ENCODE data around the gene ATG12.

ATG12 gene

DNA sequence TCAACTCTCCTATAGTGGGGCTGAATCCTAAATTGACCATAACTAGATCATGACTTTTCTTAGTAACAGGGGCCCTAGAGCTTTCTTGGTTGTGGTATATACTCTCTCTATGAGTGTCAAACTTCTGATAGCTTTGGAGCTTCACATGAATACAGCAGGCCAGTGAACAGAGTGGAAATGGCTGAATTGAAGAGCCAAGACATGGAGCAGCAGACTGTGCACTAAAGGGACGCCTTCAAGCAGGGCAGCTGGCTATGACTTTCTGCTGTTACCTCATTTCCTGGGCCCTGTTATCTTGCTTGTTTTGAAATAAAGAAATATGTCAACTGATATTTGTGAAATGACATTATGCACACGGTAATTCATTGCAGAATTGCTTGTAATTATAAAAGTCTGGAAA lies 41.3 kb downstream of the ATG12 start:
- DNase-seq (ENCODE audit: insufficient read length) = no peak
- TF ChIP-seq TAF1 (IDR thresholded peaks at IDR 0.05; ENCODE audit: borderline replicate concordance, low read depth, low read length) = no peak
- no peak for TF ChIP-seq POLR2AphosphoS5 (IDR thresholded peaks at IDR 0.05; ENCODE audit: low read depth, low read length)
- TF ChIP-seq POLR2A (IDR thresholded peaks at IDR 0.05; ENCODE audit: low read depth, low read length) = no peak
- no peak for FAIRE-seq

DNA sequence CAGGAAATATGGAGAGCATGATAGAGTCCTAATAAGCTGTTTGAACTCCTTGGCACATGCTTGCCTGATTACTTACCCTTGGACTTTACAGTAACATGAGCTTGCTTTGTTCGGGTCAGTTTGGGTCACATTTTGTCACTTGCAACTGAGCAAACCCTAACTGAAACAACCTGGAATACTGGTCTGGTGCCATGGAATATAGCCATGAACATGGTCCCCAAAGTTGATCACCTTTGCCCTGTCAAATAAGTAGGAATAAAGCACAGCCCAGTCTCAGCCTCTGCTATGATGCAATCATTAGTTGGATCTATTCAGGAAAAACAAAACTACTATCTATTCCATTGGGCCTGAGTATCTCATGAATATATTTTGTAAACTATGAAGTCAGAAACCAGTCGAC lies 43.1 kb downstream of the ATG12 start:
- FAIRE-seq = no peak
- TF ChIP-seq TAF1 (IDR thresholded peaks at IDR 0.05; ENCODE audit: borderline replicate concordance, low read depth, low read length) = no peak
- TF ChIP-seq POLR2A (IDR thresholded peaks at IDR 0.05; ENCODE audit: low read depth, low read length) = no peak
- TF ChIP-seq POLR2AphosphoS5 (IDR thresholded peaks at IDR 0.05; ENCODE audit: low read depth, low read length) = no peak
- DNase-seq (ENCODE audit: insufficient read length) = no peak

DNA sequence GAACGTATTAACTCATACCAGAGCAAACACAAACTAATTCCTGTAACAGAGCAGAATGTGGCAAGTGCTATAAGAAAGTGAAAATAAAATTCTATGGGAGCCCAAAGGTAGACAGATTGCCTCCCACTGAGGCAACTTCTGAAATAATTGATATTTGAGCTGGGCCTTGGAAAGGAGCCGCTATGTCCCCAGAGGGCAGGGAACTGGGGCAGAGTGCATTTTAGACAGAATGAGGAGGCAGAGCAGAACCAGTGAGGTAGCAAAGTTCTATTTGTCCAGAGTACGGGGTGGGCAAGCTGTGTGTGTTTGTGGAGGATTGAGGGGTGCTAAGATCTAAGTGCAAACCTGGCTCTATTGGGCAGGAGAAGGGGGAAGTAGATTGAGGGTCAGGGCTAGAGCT lies 44.7 kb downstream of the ATG12 start:
- DNase-seq (ENCODE audit: insufficient read length) (no peak), FAIRE-seq (no peak)
- no peak for TF ChIP-seq TAF1 (IDR thresholded peaks at IDR 0.05; ENCODE audit: borderline replicate concordance, low read depth, low read length)
- TF ChIP-seq POLR2AphosphoS5 (IDR thresholded peaks at IDR 0.05; ENCODE audit: low read depth, low read length) = no peak
- no peak for TF ChIP-seq POLR2A (IDR thresholded peaks at IDR 0.05; ENCODE audit: low read depth, low read length)

DNA sequence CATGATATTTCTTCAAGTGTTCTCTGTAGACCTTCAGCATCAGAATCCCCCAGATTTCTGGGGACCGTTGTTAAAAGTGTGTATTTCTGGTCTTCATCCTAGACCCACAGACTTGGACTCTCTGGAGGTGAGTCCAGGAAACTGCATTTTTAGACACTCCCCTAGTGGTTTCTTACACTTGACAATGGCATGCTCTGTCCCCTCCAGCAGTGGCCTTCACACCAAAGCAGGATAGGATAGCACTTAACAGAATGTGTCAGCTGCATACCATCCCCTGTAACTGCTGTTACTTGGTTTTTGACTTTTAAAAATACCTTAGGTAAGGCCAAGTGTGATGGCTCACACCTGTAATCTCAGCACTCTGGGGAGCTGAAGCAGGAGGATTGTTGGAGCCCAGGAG lies 45.7 kb downstream of the ATG12 start:
- DNase-seq (ENCODE audit: insufficient read length) (no peak), FAIRE-seq (no peak)
- TF ChIP-seq POLR2AphosphoS5 (IDR thresholded peaks at IDR 0.05; ENCODE audit: low read depth, low read length) = no peak
- no peak for TF ChIP-seq TAF1 (IDR thresholded peaks at IDR 0.05; ENCODE audit: borderline replicate concordance, low read depth, low read length)
- no peak for TF ChIP-seq POLR2A (IDR thresholded peaks at IDR 0.05; ENCODE audit: low read depth, low read length)

DNA sequence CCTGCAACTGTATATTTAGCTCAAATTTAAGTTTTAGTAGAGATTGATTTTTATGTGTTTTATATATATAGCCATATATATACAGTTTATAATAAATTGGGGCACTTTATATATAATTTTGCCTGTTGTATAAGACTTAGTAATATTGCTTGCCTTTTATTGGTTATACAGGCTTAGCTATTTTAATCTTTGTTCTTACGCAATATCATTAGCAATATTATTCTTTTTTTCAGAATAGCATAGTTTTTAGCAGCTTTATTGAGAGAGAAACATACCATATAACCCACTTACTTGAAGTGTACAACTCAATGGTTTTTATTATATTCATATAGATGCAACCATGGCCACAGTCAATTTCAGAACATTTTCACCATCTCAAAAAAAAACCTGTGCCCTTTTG lies 52.9 kb downstream of the ATG12 start:
- TF ChIP-seq TAF1 (IDR thresholded peaks at IDR 0.05; ENCODE audit: borderline replicate concordance, low read depth, low read length) = no peak
- no peak for TF ChIP-seq POLR2A (IDR thresholded peaks at IDR 0.05; ENCODE audit: low read depth, low read length)
- TF ChIP-seq POLR2AphosphoS5 (IDR thresholded peaks at IDR 0.05; ENCODE audit: low read depth, low read length) = no peak
- DNase-seq (ENCODE audit: insufficient read length) = no peak
- no peak for FAIRE-seq

DNA sequence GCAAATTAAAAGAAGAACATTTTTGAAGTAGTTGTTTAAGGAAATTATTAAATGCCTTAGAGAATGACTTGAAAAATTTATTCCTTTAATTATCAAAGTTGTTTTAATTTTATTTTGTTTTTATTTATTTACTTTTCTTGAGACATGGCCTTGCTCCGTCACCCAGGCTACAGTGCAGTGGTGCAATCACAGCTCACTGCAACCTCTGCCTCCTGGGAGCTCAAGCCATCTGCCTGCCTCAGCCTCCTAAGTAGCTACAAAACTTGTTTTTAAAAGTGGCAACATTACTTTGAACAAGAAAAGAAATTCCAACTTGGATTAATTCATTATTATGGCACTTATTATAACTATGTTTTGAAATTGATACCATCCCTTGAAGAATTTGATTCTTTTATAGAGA lies 53.9 kb downstream of the ATG12 start:
- no peak for TF ChIP-seq TAF1 (IDR thresholded peaks at IDR 0.05; ENCODE audit: borderline replicate concordance, low read depth, low read length)
- no peak for TF ChIP-seq POLR2AphosphoS5 (IDR thresholded peaks at IDR 0.05; ENCODE audit: low read depth, low read length)
- no peak for TF ChIP-seq POLR2A (IDR thresholded peaks at IDR 0.05; ENCODE audit: low read depth, low read length)
- FAIRE-seq (no peak), DNase-seq (ENCODE audit: insufficient read length) (no peak)

DNA sequence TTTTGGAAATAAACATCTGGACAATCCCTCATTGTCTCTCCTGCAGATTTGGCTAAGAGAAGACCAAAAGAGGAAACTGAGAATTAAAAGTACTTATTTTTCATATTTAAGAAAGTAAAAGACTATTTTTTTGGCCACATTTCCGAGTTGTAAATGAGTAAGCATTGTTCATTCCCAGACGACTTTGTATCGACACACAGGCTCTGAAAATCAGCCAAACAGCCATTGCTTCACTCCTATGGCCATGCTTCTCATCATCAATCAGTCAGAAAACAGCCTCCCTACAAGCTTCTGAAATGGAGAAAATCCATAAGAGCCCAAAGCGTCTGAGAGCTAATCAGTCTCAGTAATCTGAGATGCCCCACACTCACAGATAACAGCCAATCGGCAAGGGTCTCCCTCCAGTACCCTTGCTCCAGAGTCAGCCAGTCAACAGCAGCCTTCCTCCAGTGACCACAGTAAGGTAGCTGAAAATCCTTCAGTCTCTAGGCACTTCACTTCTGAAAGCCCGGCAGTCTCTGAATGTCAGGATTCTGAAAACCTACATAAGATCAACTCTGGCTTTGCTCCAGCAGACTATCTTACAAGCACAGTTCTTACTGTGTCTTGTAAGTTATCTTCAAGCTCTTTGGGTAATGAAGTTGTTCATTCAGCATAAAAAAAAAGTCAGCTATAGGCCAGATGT lies 55.8 kb downstream of the ATG12 start:
- FAIRE-seq (no peak), DNase-seq (ENCODE audit: insufficient read length) (no peak)

DNA sequence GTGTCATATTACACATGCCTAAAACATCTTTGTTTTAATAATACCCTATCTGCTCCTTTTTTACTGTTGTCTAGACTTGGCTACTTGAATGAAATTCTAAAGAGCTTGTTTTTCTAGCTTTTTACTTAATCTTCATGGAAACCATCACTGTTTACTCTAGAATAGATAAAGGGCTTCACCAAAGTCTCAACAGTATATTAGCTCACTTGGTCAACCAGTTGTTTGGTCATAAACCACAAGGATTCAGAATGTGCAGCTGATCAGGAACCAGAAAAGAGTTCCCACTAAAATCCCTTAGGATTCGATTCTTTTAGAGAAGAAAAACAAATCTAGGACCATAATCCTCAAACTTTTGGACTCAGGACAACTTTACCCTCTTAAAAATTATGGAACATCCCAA lies 62.9 kb downstream of the ATG12 start:
- DNase-seq (ENCODE audit: insufficient read length) = no peak
- TF ChIP-seq TAF1 (IDR thresholded peaks at IDR 0.05; ENCODE audit: borderline replicate concordance, low read depth, low read length) (no peak), POLR2AphosphoS5 (IDR thresholded peaks at IDR 0.05; ENCODE audit: low read depth, low read length) (no peak), POLR2A (IDR thresholded peaks at IDR 0.05; ENCODE audit: low read depth, low read length) (no peak)
- FAIRE-seq = no peak

More for the DNA sequence above, 55.8 kb downstream of the ATG12 start:
- TF ChIP-seq POLR2A (IDR thresholded peaks at IDR 0.05; ENCODE audit: low read depth, low read length) (no peak), TAF1 (IDR thresholded peaks at IDR 0.05; ENCODE audit: borderline replicate concordance, low read depth, low read length) (no peak), POLR2AphosphoS5 (IDR thresholded peaks at IDR 0.05; ENCODE audit: low read depth, low read length) (no peak)
